HG03159 (cell line): Measurements from ENCODE around the gene NUP93.

Experiments used
- ATAC-seq: cut with Tn5 transposase; IDR thresholded peaks from one replicate; pipeline ENCODE4 v1.9.1; 2021; ENCODE audit warnings: mild to moderate bottlenecking, moderate library complexity; ENCODE audit not compliant: unreplicated experiment

Gene NUP93

DNA sequence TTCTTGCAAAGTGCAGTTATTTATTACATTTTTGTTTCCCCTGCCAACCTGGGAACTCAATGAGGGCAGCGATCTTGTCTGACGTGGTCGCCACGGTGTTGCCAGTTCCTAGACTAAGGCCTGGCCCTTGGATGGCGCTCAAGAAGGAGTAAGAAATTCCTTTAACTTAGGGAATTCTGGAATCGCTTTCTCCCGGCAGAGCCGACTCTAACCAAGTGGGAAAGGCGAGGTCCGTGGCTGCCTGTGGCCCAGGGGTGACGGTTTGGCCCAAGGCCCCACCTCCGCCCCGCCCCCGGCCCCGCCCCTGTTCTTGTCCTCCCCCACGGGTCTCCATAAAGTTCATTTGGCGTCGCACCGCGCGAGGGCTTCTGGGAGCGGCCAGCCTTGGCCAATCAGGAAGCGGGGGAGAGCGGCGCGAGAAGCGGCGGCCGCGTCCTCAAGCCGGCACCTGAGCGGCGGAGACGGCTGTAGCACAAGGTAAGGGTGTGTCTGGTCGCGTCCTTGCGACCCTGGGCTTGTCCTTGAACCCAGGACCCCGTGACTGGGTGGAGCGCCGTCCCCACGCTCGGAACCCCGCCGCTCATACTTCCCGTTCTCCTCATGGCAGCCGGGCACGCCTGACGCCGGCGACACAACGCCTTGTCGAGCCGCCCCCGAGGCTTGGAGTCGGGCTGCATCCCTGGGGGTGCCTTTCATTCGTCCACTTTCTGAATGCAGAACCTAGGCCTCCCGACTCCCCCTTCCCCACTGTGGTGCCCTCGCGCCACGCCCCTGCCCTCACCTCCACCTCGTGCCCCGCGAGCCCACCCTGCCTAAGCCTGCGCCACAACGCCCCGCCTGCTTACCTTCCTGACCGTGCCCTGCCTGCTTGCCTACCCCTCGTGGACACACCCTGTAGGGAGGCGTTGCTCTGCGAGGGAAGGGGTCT is at the start of gene NUP93:
Gene NUP93, plus strand, starts transcription at position 395 of the 928 bp plus-strand sequence. CDS start 18,119 bp downstream, outside the sequence.
- peak; percentile 82 for ATAC-seq

- ATAC-seq: peak; percentile 99
Measured at GRCh38 chr16:56681939-56682702, 47.8 kb upstream of the NUP93 start, which contains the start of gene MT1X. MT1X (plus strand) TSS chr16:56682470; CDS start chr16:56682541, 71 bp downstream.

DNA sequence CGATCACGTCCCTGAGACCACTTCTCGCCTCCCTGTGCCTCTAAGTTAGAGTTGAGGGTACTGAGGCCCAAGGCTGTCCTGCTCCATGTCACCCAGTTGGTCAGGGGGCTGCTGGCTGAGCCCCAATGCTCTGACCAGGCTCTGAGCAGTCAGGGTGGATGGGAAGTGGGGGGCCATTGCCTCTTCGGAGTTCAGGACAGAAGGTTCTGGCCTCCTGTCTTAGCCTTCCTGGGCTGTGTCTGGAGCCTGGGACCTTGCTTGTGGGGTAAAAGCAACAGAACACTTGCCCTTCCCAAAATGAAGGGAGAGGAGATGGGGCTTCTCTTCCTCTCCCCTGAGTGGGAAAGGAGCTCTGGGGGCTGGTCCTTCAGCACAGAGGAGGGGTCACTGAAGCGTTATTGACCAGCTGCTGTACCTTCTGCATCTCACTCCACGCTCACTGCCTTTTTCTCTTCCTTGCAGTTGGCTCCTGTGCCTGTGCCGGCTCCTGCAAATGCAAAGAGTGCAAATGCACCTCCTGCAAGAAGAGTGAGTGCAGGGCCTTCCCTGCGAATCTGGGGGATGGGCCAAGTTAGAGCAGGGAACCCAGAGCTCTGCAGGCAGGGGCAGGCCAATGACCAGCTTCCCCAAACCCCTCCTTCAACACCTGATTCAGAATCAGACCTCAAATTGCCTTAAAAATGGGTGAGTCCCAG is 47.1 kb upstream of the NUP93 start:
- ATAC-seq: peak; percentile 15

DNA sequence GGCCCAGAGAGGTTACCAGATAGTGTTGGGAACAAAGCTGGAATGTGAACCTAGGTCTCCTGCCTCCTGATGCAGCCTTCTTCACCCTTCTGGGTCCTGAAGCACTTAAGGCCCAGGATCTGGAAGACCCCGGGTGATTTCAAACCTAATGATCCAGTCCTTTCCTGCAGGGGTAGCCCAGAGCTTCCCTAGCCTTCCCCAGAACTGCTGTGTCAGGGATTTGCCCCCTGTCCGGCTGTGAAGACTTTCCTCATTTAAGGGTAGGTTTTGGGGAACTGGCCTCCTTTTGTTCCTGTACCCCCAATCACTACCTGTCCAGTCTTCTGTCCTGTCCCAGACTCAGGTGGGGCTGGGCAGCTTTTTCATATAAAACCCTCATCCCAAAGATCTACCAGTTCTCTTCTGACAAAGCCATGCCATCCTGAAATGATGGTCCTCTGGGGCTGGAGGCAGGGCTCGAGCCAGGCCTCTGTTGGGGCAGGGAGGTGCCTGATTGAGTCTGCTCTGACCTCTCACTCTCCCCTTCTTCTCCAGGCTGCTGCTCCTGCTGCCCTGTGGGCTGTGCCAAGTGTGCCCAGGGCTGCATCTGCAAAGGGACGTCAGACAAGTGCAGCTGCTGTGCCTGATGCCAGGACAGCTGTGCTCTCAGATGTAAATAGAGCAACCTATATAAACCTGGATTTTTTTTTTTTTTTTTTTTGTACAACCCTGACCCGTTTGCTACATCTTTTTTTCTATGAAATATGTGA is 46.3 kb upstream of the NUP93 start:
- ATAC-seq: no peak

DNA sequence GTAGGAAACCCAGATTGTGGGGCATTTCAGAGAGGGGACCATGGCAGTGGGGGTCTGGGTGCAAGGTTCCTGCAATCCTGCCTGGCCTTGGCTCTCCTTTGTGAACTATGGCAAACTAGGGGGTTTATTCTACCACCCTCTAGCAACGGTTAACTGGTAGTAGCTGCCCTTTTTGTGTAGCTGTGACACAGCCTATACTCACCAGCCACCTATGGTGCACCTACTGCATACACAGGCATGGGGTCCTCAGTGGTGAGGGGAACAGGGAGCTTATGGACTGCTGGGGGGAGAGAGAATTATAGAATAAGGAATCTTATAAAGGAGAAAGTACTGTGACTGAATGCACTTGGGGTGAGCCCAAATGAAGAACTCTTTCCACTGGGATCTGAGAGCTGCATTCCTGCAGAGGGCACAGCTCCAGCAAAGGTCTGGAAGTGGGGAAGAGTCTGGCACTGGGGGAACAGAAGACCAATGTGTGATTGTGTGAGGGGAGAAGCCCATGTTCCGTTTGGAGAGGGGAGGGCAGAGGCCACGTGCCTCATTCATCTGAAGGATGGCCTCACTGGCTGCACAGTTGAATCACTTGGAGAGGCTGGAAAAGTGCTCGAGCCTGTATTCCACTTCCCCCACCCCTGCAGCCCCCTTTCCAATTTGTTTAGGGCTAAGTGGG is 45.5 kb upstream of the NUP93 start:
- ATAC-seq: no peak

GRCh38 chr16:56684926-56685590 is 44.9 kb upstream of the NUP93 start:
- no peak for ATAC-seq

DNA sequence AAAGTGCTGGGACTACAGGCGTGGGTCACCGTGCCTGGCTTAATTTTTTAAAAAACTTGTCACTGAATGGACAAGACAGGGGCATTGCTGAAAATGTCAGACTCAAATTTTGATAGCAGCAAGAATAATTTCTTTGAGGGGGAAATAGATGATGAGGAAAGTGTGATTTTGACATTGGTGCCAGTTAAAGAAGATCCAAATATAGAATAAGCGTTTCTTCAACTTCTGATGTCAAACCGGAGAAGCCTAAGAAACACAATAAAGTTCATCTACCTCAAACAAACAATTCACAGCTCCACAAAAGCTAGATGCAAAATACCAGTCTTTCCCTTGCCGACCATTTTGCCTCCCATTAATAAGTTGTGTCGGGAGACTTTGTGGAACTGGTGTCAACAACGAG is 43.2 kb upstream of the NUP93 start:
- ATAC-seq: no peak

DNA sequence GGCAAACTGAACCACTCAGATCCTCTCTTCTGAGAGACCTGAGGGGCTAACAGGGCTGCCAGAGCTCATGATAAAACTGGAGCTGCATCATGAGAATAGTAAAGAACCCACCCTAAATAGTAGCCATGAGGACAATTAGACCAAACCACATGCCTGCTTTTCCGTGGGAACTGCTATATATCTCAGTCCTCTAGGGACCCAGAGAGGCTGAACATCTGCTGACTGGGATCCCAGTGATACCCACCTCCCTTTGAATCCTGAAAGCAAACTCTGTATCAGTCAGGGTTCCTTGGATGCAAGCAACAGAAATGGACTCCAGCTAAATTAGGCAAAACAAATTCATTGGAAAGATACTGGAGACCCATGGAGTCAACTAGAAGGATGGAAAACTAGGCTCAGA is 41.2 kb upstream of the NUP93 start:
- ATAC-seq: no peak

DNA sequence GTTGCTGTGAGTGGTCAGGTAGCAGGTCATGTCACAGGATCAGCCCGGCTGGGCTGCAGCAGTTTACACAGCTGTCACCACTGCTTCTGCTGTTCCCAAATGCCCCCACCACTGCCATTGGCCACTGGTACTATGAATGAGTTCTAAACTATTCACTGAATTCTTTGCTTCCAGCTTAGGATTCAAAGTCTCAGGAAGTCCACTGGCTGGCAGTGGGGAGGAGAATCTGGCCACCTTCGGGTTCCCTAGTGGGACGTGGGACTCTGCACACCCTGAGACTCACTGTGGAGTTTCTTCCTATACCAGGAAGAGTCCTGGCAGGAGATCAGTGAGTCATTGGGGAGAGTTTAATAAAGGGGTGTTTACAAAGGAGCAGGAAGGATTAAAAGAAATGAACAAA is 40.8 kb upstream of the NUP93 start:
- ATAC-seq: no peak

DNA sequence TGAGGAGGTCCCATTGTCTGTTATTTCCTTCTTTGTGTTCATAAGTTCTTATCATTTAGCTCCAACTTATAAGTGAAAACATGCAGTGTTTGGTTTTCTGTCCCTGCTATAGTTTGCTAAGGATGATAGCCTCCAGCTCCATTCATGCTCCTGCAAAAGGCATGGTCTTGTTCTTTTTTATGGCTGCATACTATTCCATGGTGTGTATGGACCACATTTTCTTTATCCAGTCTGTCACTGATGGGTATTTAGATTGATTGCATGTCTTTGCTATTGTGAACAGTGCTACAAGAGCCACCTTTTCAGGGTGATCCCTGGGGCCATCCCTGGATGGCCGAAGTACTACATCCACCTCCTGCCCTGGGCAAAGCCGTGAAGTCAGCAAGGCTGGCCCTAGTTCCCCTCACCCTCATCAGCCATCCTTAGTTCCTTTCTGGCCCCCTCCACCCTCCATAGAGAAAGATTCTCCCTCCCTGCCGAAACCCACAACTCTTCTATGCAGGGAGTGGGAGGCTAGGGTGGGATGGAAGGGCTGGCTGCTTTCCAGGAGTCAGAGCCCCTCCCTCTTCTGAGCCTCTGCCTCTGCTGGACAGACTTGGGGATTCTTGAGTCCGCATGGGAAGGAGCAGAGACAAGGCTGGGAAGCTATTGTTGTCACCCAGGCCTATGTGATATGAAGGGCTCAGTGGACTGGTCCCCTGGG is 39.4 kb upstream of the NUP93 start:
- ATAC-seq: no peak

GRCh38 chr16:56691885-56692284 is 38.0 kb upstream of the NUP93 start:
- no peak for ATAC-seq

- no peak for ATAC-seq
Measured at GRCh38 chr16:56695246-56695645, 34.7 kb upstream of the NUP93 start.

DNA sequence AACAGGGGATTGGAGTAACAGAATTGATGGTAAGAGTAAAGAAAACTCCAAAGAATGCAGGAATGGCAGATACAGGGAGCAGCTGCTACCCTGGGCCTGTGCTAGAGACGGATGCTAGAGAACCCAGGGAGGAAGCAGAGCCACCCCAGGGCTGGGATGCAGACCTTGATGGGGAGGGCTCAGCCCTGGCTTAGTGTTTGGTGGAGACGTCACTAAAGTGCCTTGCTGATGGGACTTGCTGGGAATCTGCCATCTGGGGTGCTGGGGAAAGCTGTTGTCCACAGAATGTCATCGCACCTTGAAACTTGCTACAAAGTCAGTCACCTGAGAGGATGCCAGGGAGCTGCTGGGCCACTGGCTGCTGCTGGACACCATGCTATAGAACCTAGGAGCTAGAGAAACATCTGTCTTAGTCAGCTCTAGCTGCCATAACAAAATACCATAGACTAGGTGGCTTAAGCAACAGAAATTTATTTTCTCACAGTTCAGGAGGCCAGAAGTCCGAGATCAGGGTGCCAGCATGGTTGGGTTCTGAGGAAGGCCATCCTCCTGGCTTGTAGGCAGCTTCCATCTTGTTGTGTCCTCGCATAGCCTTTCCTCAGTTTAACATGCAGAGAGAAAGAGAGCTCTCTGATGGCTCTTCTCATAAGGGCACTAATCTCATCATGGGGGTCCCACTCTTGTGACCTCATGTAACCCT is 32.3 kb upstream of the NUP93 start:
- no peak for ATAC-seq

DNA sequence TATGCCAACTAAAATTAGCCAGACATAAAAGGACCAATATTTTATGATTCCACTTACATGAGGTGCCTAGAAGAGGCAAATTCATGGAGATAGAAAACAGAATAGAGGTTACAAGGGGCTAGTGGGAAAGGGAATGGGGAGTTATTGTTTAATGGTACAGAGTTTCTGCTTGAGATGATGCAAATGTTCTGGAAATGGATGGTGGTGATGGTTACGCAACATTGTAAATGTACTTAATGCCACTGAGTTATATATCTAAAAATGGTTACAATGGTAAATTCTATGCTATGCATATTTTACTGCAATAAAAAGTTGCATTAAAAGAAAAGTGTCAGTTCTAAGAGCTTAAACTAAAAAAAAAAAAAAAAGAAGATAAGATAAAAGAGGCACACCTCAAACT is 29.7 kb upstream of the NUP93 start:
- no peak for ATAC-seq

- no peak for ATAC-seq
Measured at GRCh38 chr16:56700631-56701030, 29.3 kb upstream of the NUP93 start.

- ATAC-seq: no peak
Measured at GRCh38 chr16:56701534-56701933, 28.4 kb upstream of the NUP93 start.

DNA sequence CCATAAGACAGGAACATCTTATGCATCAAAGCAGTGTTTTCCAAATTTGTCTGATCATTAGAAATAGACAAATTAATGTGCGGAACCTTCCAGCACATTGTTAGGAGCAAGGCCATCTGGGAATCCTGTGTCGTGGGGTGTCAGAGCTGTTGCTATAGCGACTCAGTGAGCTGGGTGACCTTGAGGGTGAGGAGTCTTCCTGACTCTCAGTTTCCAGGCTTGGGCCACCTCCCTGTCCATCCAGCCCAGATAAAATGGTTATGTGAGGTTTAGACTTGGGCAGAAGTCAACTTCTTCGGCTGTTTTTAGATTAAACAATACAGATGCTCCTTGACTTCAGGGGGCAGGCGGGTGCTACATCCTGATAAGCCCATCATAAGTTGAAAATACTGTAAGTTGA is 27.1 kb upstream of the NUP93 start:
- ATAC-seq: no peak
